K562 (cell line): ENCODE data around the gene SLC12A3. TPM values are rescaled to one million over a fixed set of nuclear protein-coding genes. Genes with fewer than 3 reads are reported as not detected.

ENCODE experiments used
- ATAC-seq: fragments of 200-7000 bp; cut with Tn5 transposase; 3 replicates; pipeline ENCODE4 v1.9.1; 2020; ENCODE audit warnings: moderate library complexity
- BruUV-seq: library from RNA; stranded (reverse); fragments of 400-500 nt; replicated peaks from 2 replicates; lab custom pipeline; 2021; lab: Mats Ljungman, UMichigan
- CTCF ChIA-PET: fragments of 300-600 bp; formaldehyde crosslinking; extraction: SDS; loops from one replicate; lab custom pipeline; 2021; ENCODE audit warnings: low intra/inter-chr PET ratio; lab: Yijun Ruan, JAX
- POLR2A ChIA-PET: fragments of 300-600, 350-650 bp; sonication (Branson Sonifier 250); formaldehyde crosslinking; extraction: SDS; loops from one replicate; lab custom pipeline; 2021; ENCODE audit warnings: antibody characterized with exemption, inconsistent platforms; lab: Yijun Ruan, JAX
- DNase-seq, 4 experiments: peaks; one replicate each; pipeline versions ENCODE4 v3.0.0 to v3.0.0-alpha.2; 2011 to 2018; ENCODE audit warnings: low spot score in 3 of 4, mixed read lengths in 3 of 4; ENCODE audit errors: extremely low read depth in 1 of 4
- FAIRE-seq: peaks from 2 replicates; lab custom pipeline; 2011; peaks lifted over from hg19 to GRCh38; lab: Jason Lieb, UNC
- H2AFZ ChIP-seq: 2 replicates; pipeline ENCODE4 v1.6.0; 2011; ENCODE audit warnings: low read depth, low read length, control low read depth, inconsistent platforms
- H3K27ac ChIP-seq: fragments of 200-600 bp; 3 replicates; pipeline ENCODE4 v1.8.0; 2011; ENCODE audit warnings: low read depth, mild to moderate bottlenecking, control low read depth, inconsistent platforms, low read length, moderate library complexity, mixed read lengths; ENCODE audit errors: extremely low read depth
- H3K27me3 ChIP-seq, 2 experiments: fragments of 300-600 bp in 1 of 2; 2 replicates in 1 of 2; 3 replicates in 1 of 2; pipeline versions ENCODE4 v1.6.0 to v1.8.0; 2011; ENCODE audit warnings: inconsistent platforms in 2 of 2, low read length in 2 of 2, mild to moderate bottlenecking in 1 of 2, mixed read lengths in 1 of 2, moderate library complexity in 1 of 2; ENCODE audit not compliant: control insufficient read depth in 2 of 2, insufficient read depth in 2 of 2
- H3K36me3 ChIP-seq: fragments of 300-600 bp; 3 replicates; pipeline ENCODE4 v1.8.0; 2011; ENCODE audit warnings: mild to moderate bottlenecking, low read length, inconsistent platforms; ENCODE audit not compliant: control insufficient read depth, insufficient read depth
- H3K4me1 ChIP-seq, 2 experiments: fragments of 200-600 bp in 1 of 2; replicated peaks in 1 of 2; 2 replicates in 1 of 2; 3 replicates in 1 of 2; pipeline versions ENCODE4 v1.5.1 to v1.8.0; 2011; ENCODE audit warnings: inconsistent platforms in 2 of 2, low read length in 2 of 2, mild to moderate bottlenecking in 1 of 2, mixed read lengths in 1 of 2, moderate library complexity in 1 of 2; ENCODE audit not compliant: control insufficient read depth in 2 of 2, insufficient read depth in 2 of 2
- H3K4me2 ChIP-seq: 2 replicates; pipeline ENCODE4 v1.6.1; 2011; ENCODE audit warnings: low read length, control low read depth, inconsistent platforms, mixed read lengths; ENCODE audit not compliant: insufficient read depth
- H3K4me3 ChIP-seq: fragments of 200-600 bp; sonication (generic), shearing (Covaris generic); 2 replicates; pipeline ENCODE4 v1.5.1; 2016; ENCODE audit warnings: control low read depth, inconsistent platforms
- H3K79me2 ChIP-seq: fragments of 200-600 bp; 3 replicates; pipeline ENCODE4 v1.8.0; 2011; ENCODE audit warnings: low read length, inconsistent platforms; ENCODE audit not compliant: control insufficient read depth, insufficient read depth
- H3K9ac ChIP-seq, 2 experiments: 2 replicates each; pipeline versions ENCODE4 v1.6.0 to v1.6.1; 2011; ENCODE audit warnings: low read depth in 2 of 2, low read length in 2 of 2, control low read depth in 1 of 2, inconsistent platforms in 1 of 2, mild to moderate bottlenecking in 1 of 2, mixed read lengths in 1 of 2; ENCODE audit not compliant: insufficient read depth in 1 of 2
- H3K9me1 ChIP-seq: one replicate; pipeline ENCODE4 v1.6.0; 2011; ENCODE audit warnings: inconsistent platforms, mild to moderate bottlenecking, low read length, moderate library complexity; ENCODE audit not compliant: control insufficient read depth, insufficient read depth
- H3K9me3 ChIP-seq: replicated peaks from 2 replicates; pipeline ENCODE4 v1.5.1; 2011; ENCODE audit warnings: low read depth, low read length, inconsistent platforms; ENCODE audit not compliant: control insufficient read depth, insufficient read depth
- H4K20me1 ChIP-seq: replicated peaks from 2 replicates; pipeline ENCODE4 v1.6.1; 2011; ENCODE audit warnings: low read length, inconsistent platforms, mixed read lengths; ENCODE audit not compliant: control insufficient read depth, insufficient read depth
- CBX3 ChIP-seq, 2 experiments: IDR thresholded peaks; 1 replicate in 1 of 2; 2 replicates in 1 of 2; pipeline ENCODE4 v1.6.1; 2012; ENCODE audit warnings: inconsistent platforms in 2 of 2, low read length in 2 of 2, borderline replicate concordance in 1 of 2, control low read depth in 1 of 2
- FOS ChIP-seq: IDR thresholded peaks from 3 replicates; pipeline ENCODE4 v1.6.1; 2011; ENCODE audit not compliant: insufficient read length; ENCODE audit errors: extremely low read depth
- LCOR ChIP-seq: sonication (generic); formaldehyde crosslinking; IDR thresholded peaks from 2 replicates; pipeline ENCODE4 v1.8.0; 2022; ENCODE audit warnings: mild to moderate bottlenecking, missing genetic modification reagents
- SIN3B ChIP-seq: fragments of 450-650 bp; IDR thresholded peaks from 2 replicates; pipeline ENCODE4 v1.6.1; 2017; ENCODE audit warnings: low read depth, mild to moderate bottlenecking, moderate library complexity
- SMARCE1 ChIP-seq: fragments of 450-650 bp; IDR thresholded peaks from 2 replicates; pipeline ENCODE4 v1.7.1; 2016; ENCODE audit warnings: mild to moderate bottlenecking
- ZNF133 ChIP-seq: fragments of 250-450 bp; sonication (Bioruptor Pico); IDR thresholded peaks from 2 replicates; pipeline ENCODE4 v1.4.0; 2020; ENCODE audit warnings: mild to moderate bottlenecking
- ZNF23 ChIP-seq: fragments of 250-450 bp; sonication (Bioruptor Pico); IDR thresholded peaks from 2 replicates; pipeline ENCODE4 v1.4.0; 2020; ENCODE audit warnings: mild to moderate bottlenecking
- ZNF277 ChIP-seq: fragments of 250-450 bp; sonication (Bioruptor Pico); IDR thresholded peaks from 2 replicates; pipeline ENCODE4 v1.8.0; 2022; ENCODE audit warnings: inconsistent platforms, mild to moderate bottlenecking, moderate library complexity, borderline replicate concordance
- ZNF324 ChIP-seq: fragments of 250-450 bp; sonication (Bioruptor Pico); IDR thresholded peaks from 2 replicates; pipeline ENCODE4 v1.4.0; 2020; ENCODE audit warnings: mild to moderate bottlenecking
- ZNF384 ChIP-seq: IDR thresholded peaks from 2 replicates; pipeline ENCODE4 v1.6.1; 2012; ENCODE audit warnings: low read depth, low read length, improper control_type of control experiment
- WGBS: fragments of 100-300 bp; shearing (Covaris generic); methylation state at CpG from one replicate; pipeline ENCODE4 v1.1.6; 2016; ENCODE audit warnings: low coverage, mixed read lengths; ENCODE audit not compliant: insufficient coverage; ENCODE audit errors: missing lambda C conversion rate; 5-methylcytosine and 5-hydroxymethylcytosine counted together
- in situ Hi-C: fragments of 300-500 bp; cut with MboI; formaldehyde crosslinking; loops from 4 replicates; pipeline ENCODE4 v1.15.0; 2018; ENCODE audit warnings: inconsistent platforms, mixed read lengths
- intact Hi-C: fragments of 100-400 bp; cut with micrococcal nuclease; formaldehyde crosslinking; loops from 2 replicates; pipeline ENCODE4 v1.14.2; 2022
- polyA plus RNA-seq, 8 experiments: library from polyadenylated mRNA; depleted of rRNA in 4 of 8; stranded (reverse) in 5 of 8; unstranded in 3 of 8; fragments of >200 nt; fragmentation: Nextera tagmentation in 2 of 8; fragmentation: Illumina TruSeq in 1 of 8; extraction: Ambion mirVana in 2 of 8; extraction: Trizol in 1 of 8; gene quantifications; 2 replicates each; pipeline versions ENCODE4 v1.2.1 to v1.2.3, GENCODE V29; 2011 to 2014; ENCODE audit warnings: inconsistent platforms in 1 of 8, missing spikeins in 1 of 8
- total RNA-seq, 7 experiments: library from RNA; depleted of rRNA in 6 of 7; stranded (reverse); fragments of >200 nt in 6 of 7; fragmentation: Illumina TruSeq in 2 of 7; extraction: Trizol in 2 of 7; gene quantifications; 2 replicates each; pipeline versions ENCODE4 v1.2.1 to v1.2.3, GENCODE V29; 2011 to 2021; ENCODE audit warnings: low replicate concordance in 1 of 7
- TF ChIP-seq, protein P1 (sequence below): fragments of 450-650 bp; IDR thresholded peaks from 2 replicates; pipeline ENCODE4 v1.6.1; 2018; ENCODE audit not compliant: partially characterized antibody
- TF ChIP-seq, protein P2 (sequence below): fragments of 150-350 bp; IDR thresholded peaks from 2 replicates; pipeline ENCODE4 v1.6.1; 2014; ENCODE audit warnings: low read depth, mild to moderate bottlenecking, low read length, borderline replicate concordance

SLC12A3 gene
- total and polyA plus RNA-seq, 9 of the 15 experiments (the other 6 are each of a cell fraction or from before 2014, with no cell fraction given) = not detected

GRCh38 chr16:56964243-56965148 is 99.5 kb downstream of the SLC12A3 start:
- ATAC-seq (peak; percentile 90), DNase-seq (peak; percentile 85 to 94 (median 86)), FAIRE-seq (peak; percentile 84)
- 0 out of 4 replicates have a peak overlapping the region, but pooled peaks of 1 of the 2 experiments have one; percentile 6 for H3K9ac ChIP-seq
- in situ Hi-C loops = no loop called here
- no peak overlapping the region for H3K4me3 ChIP-seq
- no peaks in the 10 kb centered on the region for H3K9me1 ChIP-seq
- CTCF ChIA-PET = interaction anchor here (0.6 to 2.0 kb wide), 4 partner anchors 80 to 498 kb away, joined by 3 to 6 read pairs (median 4); no protein-coding TSS in a partner anchor
- H3K79me2 ChIP-seq = no peaks in the 10 kb centered on the region
- H3K9me3 ChIP-seq = no peaks in the 10 kb centered on the region
- H3K36me3 ChIP-seq = no peaks in the 10 kb centered on the region
- intact Hi-C loops = loop anchor here (1.0 to 5.0 kb wide), 3 partner anchors 53 to 204 kb away; no protein-coding TSS in a partner anchor
- POLR2A ChIA-PET = interaction anchor here (0.6 to 1.5 kb wide), 6 partner anchors 14 to 69 kb away, joined by 3 to 4 read pairs (median 3); no protein-coding TSS in a partner anchor
- no TSS peak for BruUV-seq
- peak overlapping the region; percentile 87 for H2AFZ ChIP-seq
- H4K20me1 ChIP-seq = no peaks in the 10 kb centered on the region
- H3K4me1 ChIP-seq = peaks cover 4 to 22% of the 10 kb centered on the region in 2 experiments; a peak in 4 of 5 replicates
- 32% methylated on average over 26 of the region's 30 CpGs for WGBS
- peak overlapping the region; percentile 4; the same call in 1 of the 2 replicates for H3K4me2 ChIP-seq
- peaks cover under 1 to 6% of the 10 kb centered on the region in 2 experiments; a peak in 4 of 5 replicates for H3K27me3 ChIP-seq
- H3K27ac ChIP-seq = peak overlapping the region; percentile 53; the same call in 1 of the 3 replicates
- no peak for TF ChIP-seq FOS
- no peak for TF ChIP-seq ZNF384
- TF ChIP-seq CBX3 (IDR thresholded peaks at IDR 0.05; ENCODE audit: borderline replicate concordance in 1 of 2, low read length in 2 of 2) = peak in 1 of 2 experiments; percentile 67; a peak in 1 of 3 replicates
- TF ChIP-seq SIN3B = no peak
- TF ChIP-seq ZNF277 (CRISPR knock-in tag) = no peak
- TF ChIP-seq SMARCE1 = no peak
- TF ChIP-seq ZNF324 (CRISPR knock-in tag) = no peak
- no peak for TF ChIP-seq ZNF23 (CRISPR knock-in tag)
- TF ChIP-seq, protein P1, sequence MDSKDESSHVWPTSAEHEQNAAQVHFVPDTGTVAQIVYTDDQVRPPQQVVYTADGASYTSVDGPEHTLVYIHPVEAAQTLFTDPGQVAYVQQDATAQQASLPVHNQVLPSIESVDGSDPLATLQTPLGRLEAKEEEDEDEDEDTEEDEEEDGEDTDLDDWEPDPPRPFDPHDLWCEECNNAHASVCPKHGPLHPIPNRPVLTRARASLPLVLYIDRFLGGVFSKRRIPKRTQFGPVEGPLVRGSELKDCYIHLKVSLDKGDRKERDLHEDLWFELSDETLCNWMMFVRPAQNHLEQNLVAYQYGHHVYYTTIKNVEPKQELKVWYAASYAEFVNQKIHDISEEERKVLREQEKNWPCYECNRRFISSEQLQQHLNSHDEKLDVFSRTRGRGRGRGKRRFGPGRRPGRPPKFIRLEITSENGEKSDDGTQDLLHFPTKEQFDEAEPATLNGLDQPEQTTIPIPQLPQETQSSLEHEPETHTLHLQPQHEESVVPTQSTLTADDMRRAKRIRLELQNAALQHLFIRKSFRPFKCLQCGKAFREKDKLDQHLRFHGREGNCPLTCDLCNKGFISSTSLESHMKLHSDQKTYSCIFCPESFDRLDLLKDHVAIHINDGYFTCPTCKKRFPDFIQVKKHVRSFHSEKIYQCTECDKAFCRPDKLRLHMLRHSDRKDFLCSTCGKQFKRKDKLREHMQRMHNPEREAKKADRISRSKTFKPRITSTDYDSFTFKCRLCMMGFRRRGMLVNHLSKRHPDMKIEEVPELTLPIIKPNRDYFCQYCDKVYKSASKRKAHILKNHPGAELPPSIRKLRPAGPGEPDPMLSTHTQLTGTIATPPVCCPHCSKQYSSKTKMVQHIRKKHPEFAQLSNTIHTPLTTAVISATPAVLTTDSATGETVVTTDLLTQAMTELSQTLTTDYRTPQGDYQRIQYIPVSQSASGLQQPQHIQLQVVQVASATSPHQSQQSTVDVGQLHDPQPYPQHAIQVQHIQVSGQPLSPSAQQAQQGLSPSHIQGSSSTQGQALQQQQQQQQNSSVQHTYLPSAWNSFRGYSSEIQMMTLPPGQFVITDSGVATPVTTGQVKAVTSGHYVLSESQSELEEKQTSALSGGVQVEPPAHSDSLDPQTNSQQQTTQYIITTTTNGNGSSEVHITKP = no peak
- TF ChIP-seq ZNF133 (CRISPR knock-in tag) = no peak
- peak; percentile 67 for TF ChIP-seq LCOR (CRISPR knock-in tag)
- TF ChIP-seq, protein P2, sequence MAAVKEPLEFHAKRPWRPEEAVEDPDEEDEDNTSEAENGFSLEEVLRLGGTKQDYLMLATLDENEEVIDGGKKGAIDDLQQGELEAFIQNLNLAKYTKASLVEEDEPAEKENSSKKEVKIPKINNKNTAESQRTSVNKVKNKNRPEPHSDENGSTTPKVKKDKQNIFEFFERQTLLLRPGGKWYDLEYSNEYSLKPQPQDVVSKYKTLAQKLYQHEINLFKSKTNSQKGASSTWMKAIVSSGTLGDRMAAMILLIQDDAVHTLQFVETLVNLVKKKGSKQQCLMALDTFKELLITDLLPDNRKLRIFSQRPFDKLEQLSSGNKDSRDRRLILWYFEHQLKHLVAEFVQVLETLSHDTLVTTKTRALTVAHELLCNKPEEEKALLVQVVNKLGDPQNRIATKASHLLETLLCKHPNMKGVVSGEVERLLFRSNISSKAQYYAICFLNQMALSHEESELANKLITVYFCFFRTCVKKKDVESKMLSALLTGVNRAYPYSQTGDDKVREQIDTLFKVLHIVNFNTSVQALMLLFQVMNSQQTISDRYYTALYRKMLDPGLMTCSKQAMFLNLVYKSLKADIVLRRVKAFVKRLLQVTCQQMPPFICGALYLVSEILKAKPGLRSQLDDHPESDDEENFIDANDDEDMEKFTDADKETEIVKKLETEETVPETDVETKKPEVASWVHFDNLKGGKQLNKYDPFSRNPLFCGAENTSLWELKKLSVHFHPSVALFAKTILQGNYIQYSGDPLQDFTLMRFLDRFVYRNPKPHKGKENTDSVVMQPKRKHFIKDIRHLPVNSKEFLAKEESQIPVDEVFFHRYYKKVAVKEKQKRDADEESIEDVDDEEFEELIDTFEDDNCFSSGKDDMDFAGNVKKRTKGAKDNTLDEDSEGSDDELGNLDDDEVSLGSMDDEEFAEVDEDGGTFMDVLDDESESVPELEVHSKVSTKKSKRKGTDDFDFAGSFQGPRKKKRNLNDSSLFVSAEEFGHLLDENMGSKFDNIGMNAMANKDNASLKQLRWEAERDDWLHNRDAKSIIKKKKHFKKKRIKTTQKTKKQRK = no peak
